Heart left ventricle (tissue), 16 donors: ENCODE measurements around the gene EMILIN2. TPM values are rescaled to one million over a fixed set of nuclear protein-coding genes. Genes with fewer than 3 reads are reported as not detected.
"Not testable (repeated sequence)": the region's sequence is repeated elsewhere in the genome, so short reads cannot be mapped to it uniquely, and the experiment has no call there.

Source experiments
- ATAC-seq, 4 donors: fragments of 200-7000 bp; cut with Tn5 transposase; one replicate each; pipeline ENCODE4 v1.9.1; 2020 to 2022; ENCODE audit warnings: moderate library complexity in 4 of 4, mild to moderate bottlenecking in 3 of 4, moderate number of reproducible peaks in 1 of 4
- DNase-seq, 5 donors: peaks; one replicate each; pipeline ENCODE4 v3.0.0-alpha.2; 2020
- H3K27ac ChIP-seq, 12 donors: fragments of 200-600 bp; sonication (generic) in 4 of 12; one replicate each; pipeline versions ENCODE4 v1.5.0 to v1.8.0; 2016 to 2022; ENCODE audit warnings: mild to moderate bottlenecking in 2 of 12
- H3K27me3 ChIP-seq, 9 donors: fragments of 200-600 bp; sonication (generic) in 2 of 9; one replicate each; pipeline versions ENCODE4 v1.5.1 to v1.8.0; 2016 to 2022; ENCODE audit warnings: mild to moderate bottlenecking in 3 of 9
- H3K36me3 ChIP-seq, 9 donors: fragments of 200-600 bp; sonication (generic) in 2 of 9; one replicate each; pipeline versions ENCODE4 v1.5.0 to v1.8.0; 2018 to 2022; ENCODE audit warnings: mild to moderate bottlenecking in 2 of 9
- H3K4me1 ChIP-seq, 12 donors: fragments of 200-600 bp; sonication (generic) in 4 of 12; one replicate each; pipeline versions ENCODE4 v1.5.0 to v1.8.0; 2016 to 2022; ENCODE audit warnings: mild to moderate bottlenecking in 3 of 12
- H3K4me3 ChIP-seq, 12 donors: fragments of 200-600 bp; sonication (generic) in 4 of 12; one replicate each; pipeline versions ENCODE4 v1.5.0 to v1.8.0; 2017 to 2022; ENCODE audit warnings: mild to moderate bottlenecking in 9 of 12, moderate library complexity in 4 of 12
- H3K9me3 ChIP-seq, 12 donors: fragments of 200-600 bp; sonication (generic) in 4 of 12; one replicate each; pipeline versions ENCODE4 v1.5.0 to v1.8.0; 2016 to 2022; ENCODE audit warnings: mild to moderate bottlenecking in 1 of 12
- POLR2A ChIP-seq, 2 donors: fragments of 450-650 bp; IDR thresholded peaks; one replicate each; pipeline ENCODE4 v1.6.1; 2017; ENCODE audit warnings: antibody characterized with exemption in 2 of 2, mild to moderate bottlenecking in 2 of 2, moderate library complexity in 2 of 2
- WGBS, 4 donors: extraction: QIAGEN DNeasy Blood & Tissue Kit in 2 of 4; methylation state at CpG; one replicate each; pipeline versions ENCODE4 v1.1.5 to v1.1.7; 2013 to 2018; 5-methylcytosine and 5-hydroxymethylcytosine counted together
- intact Hi-C, 10 donors: fragments of 100-400 bp; cut with DNase I; formaldehyde crosslinking; loops; one replicate each; pipeline versions ENCODE4 v1.11.1 to v1.14.2; 2022
- polyA plus RNA-seq, 2 donors: library from polyadenylated mRNA; stranded (reverse); fragments of 200-250 nt; gene quantifications; one replicate each; pipeline ENCODE4 v1.2.3, GENCODE V29; 2013
- total RNA-seq, 9 donors: library from RNA; depleted of rRNA in 2 of 9; stranded (reverse); fragments of >200 nt in 2 of 9; fragmentation: NEBNext Ultra II Directional in 3 of 9; extraction: Animal tissue kit (Norgen Biotek cat#: 25700) in 3 of 9; gene quantifications; one replicate each; pipeline versions ENCODE4 v1.1.0 to v1.2.4, GENCODE V29; 2016 to 2023
- TF ChIP-seq, protein P1 (sequence below), 12 donors: fragments of 200-600 bp; sonication (generic) in 4 of 12; IDR thresholded peaks; one replicate each; pipeline versions ENCODE4 v1.5.0 to v1.8.0; 2018 to 2022; ENCODE audit warnings: antibody characterized with exemption in 12 of 12, mild to moderate bottlenecking in 5 of 12
- donor health status: ischemic (EF 13 %, LVEDD 7.1; RV severe dilation, severe dysfunction).
- donor health status: healthy with polysubstance abuse.
- donor health status: DM: no; HTN: yes; CAD: no.
- donor health status: DM: no; HTN: no; CAD: no.
- donor health status: ischemic (EF 25% LVEDD 6.9; RV normal size, moderate dysfunction).
- donor health status: ischemic (EF 25% LVEDD 5.7; RV mildly dilated, moderate dysfunction).
- donor health status: healthy.
- donor health status: DM: yes; HTN: yes; CAD: no.
- donor health status: ischemic (EF 35%, LVEDD 5.7; RV mildly dilated, moderate dysfunction).
- donor health status: nonischemic (EF 11% LVEDD 7.7; RV severe dilation, severe dysfunction).
- donor health status: DM: yes; HTN: yes; CAD: no.
- donor health status: PGD.
- donor health status: ischemic (EF 29% LVEDD 5.4; RV normal size, mild dysfunction).
- donor health status: nonischemic (EF 23%, LVEDD 6.1; RV moderate dilation, normal function).

EMILIN2 gene
- total and polyA plus RNA-seq, 11 donors: 14.4 to 71.3 (median 22.6) TPM

DNA sequence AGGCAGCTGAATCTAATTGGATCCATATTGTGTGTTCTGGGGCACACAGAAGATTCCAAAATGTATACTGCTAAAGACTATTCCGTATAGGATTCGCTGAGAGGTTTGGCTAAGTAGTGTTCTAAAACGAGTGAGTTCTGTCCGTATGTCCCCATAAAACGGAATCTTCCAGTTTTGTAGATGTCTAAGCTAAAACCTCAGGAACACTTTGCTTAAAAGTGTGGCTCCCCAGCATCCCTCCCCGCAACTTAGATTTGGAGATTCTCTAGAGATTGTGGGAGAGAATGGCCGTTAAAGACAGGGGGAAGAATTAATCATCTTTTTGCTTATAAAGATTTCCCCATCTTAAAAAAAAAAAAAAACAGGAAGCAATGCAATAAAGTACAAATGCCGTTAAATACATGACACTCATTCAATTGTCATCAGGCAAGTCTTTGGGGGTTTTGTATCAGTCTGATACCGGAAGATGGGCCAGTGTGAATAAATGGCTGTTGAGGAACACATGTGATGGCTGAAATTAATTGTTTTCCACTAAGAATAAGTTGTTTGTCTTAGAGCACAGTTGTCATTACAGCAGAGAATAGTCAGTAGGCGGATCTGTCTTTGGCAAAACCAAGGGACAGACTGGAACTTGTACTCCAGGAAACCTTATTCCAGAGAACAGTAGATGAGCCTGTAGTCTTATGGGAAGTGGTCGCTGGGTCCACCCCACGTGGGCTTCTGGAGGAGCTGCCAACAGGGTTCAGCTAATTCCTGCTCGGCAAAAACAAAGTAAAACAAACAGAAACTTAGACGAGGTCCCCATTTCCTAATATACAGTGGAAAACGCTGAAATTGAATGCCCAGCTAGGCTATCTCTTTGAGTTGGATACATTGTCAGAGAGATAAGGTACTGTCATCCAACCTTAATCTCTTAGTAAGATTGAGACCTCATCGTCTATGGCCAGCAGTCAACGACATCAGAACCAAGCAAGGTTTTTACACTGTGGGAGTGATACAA is 1.7 kb downstream of the EMILIN2 start:
- ATAC-seq: no peak

DNA sequence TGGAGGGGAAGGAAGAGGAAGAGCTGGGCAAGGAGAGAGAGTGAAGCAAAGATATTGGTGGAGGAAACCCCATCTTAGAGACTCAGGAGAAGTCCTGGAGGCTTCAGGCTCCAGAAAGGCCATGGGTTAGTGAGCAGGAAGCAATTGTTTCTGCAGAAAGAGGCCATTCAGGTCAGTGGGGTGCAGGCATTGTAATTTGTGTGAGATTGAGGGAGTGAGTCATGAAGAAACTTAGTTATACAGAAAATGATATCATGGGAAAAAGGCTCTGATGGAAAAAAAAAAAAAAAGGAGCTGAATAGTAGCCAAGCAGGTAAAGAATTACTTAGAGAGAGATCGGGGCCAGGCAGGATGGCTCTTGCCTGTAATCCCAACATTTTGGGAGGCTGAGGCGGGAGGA is 4.0 kb downstream of the EMILIN2 start:
- 93 to 97% (median 96%) methylated on average over 2 of the region's 2 CpGs for WGBS, 4 donors
- Histone ChIP-seq H3K9me3 (no peaks in the 10 kb centered on the region), H3K27ac (no peak overlapping the region), H3K36me3 (peaks cover 0 to 36% (median 0%) of the 10 kb centered on the region in 9 donors), H3K4me1 (peaks cover 0 to 50% (median 14%) of the 10 kb centered on the region in 12 donors), H3K27me3 (peaks cover 0 to 24% (median 13%) of the 10 kb centered on the region in 9 donors), H3K4me3 (no peak overlapping the region)
- ATAC-seq: no peak
- intact Hi-C loops: loop anchor here in 1 of 10 donors (5.0 kb wide), 1 partner anchor 51 kb away; no protein-coding TSS in a partner anchor
- no peak for DNase-seq
- TF ChIP-seq, protein P1, sequence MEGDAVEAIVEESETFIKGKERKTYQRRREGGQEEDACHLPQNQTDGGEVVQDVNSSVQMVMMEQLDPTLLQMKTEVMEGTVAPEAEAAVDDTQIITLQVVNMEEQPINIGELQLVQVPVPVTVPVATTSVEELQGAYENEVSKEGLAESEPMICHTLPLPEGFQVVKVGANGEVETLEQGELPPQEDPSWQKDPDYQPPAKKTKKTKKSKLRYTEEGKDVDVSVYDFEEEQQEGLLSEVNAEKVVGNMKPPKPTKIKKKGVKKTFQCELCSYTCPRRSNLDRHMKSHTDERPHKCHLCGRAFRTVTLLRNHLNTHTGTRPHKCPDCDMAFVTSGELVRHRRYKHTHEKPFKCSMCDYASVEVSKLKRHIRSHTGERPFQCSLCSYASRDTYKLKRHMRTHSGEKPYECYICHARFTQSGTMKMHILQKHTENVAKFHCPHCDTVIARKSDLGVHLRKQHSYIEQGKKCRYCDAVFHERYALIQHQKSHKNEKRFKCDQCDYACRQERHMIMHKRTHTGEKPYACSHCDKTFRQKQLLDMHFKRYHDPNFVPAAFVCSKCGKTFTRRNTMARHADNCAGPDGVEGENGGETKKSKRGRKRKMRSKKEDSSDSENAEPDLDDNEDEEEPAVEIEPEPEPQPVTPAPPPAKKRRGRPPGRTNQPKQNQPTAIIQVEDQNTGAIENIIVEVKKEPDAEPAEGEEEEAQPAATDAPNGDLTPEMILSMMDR (IDR thresholded peaks at IDR 0.05): no peak
- TF ChIP-seq POLR2A (IDR thresholded peaks at IDR 0.05): no peak

More for the DNA sequence above, 1.7 kb downstream of the EMILIN2 start:
- peaks cover 0 to 47% (median 14%) of the 10 kb centered on the region in 12 donors for H3K4me1 ChIP-seq
- H3K27ac ChIP-seq: peak overlapping the region in 10 of 12 donors; percentile 26 to 93 (median 74)
- TF ChIP-seq, protein P1 (IDR thresholded peaks at IDR 0.05): no peak
- no peak for TF ChIP-seq POLR2A (IDR thresholded peaks at IDR 0.05)
- no peak for DNase-seq
- 9 to 13% (median 12%) methylated on average over 17 of the region's 17 CpGs for WGBS, 4 donors
- peak overlapping the region; percentile 48 to 82 (median 62) for H3K4me3 ChIP-seq
- H3K9me3 ChIP-seq: no peaks in the 10 kb centered on the region
- H3K36me3 ChIP-seq: peaks cover 0 to 22% (median 0%) of the 10 kb centered on the region in 9 donors
- H3K27me3 ChIP-seq: peaks cover 0 to 36% (median 17%) of the 10 kb centered on the region in 9 donors
- intact Hi-C loops: loop anchor here in 3 of 10 donors (5.0 to 10.0 kb wide), 2 partner anchors 46 to 54 kb away; no protein-coding TSS in a partner anchor

DNA sequence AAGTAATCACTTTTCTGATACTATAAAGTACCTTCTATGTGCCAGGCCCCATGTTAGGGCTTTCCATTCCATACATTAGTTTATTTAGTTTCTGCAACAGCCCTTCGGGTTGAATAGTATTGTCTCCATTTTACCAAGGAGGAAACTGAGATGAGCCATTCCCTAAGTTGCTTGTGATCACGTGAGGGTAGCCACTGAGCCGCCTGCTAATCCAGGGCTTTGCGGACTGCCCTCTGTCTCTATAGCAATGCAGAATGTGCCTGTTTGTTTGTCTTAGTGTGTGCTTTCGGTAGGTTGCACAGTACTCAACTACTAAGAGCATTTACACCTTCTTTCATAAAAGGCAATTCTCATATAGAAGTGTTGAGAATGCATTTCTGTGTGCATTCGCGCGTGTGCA is 5.0 kb downstream of the EMILIN2 start:
- H3K4me3 ChIP-seq: no peak overlapping the region
- H3K27me3 ChIP-seq: peaks cover 0 to 21% (median 13%) of the 10 kb centered on the region in 9 donors
- no peaks in the 10 kb centered on the region for H3K9me3 ChIP-seq
- H3K4me1 ChIP-seq: peaks cover 0 to 51% (median 14%) of the 10 kb centered on the region in 12 donors
- TF ChIP-seq, protein P1 (IDR thresholded peaks at IDR 0.05): no peak
- no peak for TF ChIP-seq POLR2A (IDR thresholded peaks at IDR 0.05)
- H3K27ac ChIP-seq: peak overlapping the region in 1 of 12 donors; percentile 11
- intact Hi-C loops: loop anchor here in 1 of 10 donors (5.0 kb wide), 1 partner anchor 51 kb away; no protein-coding TSS in a partner anchor
- ATAC-seq: peak in 1 of 4 donors; percentile 12
- 72 to 94% (median 78%) methylated on average over 8 of the region's 8 CpGs for WGBS, 4 donors
- DNase-seq: no peak
- H3K36me3 ChIP-seq: peaks cover 0 to 36% (median 0%) of the 10 kb centered on the region in 9 donors

DNA sequence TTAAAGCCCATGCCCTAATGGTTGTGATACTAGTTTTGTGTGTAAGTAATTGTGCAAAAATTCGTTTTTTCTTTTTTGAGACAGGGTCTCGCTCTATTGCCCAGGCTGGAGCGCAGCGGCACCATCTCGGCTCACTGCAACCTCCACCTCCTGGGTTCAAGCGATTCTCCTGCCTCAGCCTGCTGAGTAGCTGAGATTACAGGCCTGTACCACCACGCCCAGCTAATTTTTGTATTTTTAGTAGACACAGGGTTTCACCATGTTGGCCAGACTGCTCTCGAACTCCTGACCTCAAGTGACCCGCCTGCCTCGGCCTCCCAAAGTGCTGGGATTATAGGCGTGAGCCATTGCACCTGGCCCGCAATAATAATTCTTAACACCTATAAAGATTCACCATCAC is 5.7 kb downstream of the EMILIN2 start:
- not testable (repeated sequence) for H3K9me3 ChIP-seq, ATAC-seq, DNase-seq, H3K4me3 ChIP-seq, H3K27ac ChIP-seq
- H3K4me1 ChIP-seq: peaks cover 0 to 58% (median 17%) of the 10 kb centered on the region in 12 donors
- peaks cover 0 to 19% (median 11%) of the 10 kb centered on the region in 9 donors for H3K27me3 ChIP-seq
- intact Hi-C loops: loop anchor here in 1 of 10 donors (5.0 kb wide), 1 partner anchor 50 kb away; no protein-coding TSS in a partner anchor
- H3K36me3 ChIP-seq: peaks cover 0 to 36% (median 0%) of the 10 kb centered on the region in 9 donors
- WGBS, 4 donors: 86 to 88% (median 87%) methylated on average over 12 of the region's 12 CpGs
